ENCODE results near the gene SERPINA9. TPM values are rescaled to one million over a fixed set of nuclear protein-coding genes. Genes with fewer than 3 reads are reported as not detected.

Gene SERPINA9
- total RNA-seq, 1 experiment from 2014 or later: not detected

DNA sequence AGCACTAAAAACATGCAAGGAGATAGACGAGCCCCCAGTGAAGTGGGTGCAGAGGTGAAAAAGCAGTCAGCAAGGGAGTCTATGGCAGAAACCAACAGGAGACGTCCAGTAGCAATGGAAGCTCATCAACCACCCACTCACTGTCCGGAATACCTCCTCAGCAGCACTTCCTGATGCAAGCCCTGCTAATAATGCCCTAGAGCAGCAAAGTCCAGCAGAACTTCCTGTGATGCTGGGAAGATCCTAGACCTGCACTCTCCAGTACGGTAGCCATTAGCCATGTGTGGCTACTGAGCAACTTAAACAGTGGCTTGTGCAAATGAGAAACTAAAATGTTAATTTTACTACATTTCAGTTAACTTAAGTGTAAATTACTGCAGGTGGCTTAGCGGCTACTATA lies 11.0 kb downstream of the SERPINA9 start:
- Histone ChIP-seq H3K4me2 (ENCODE audit: low read length) (no peak overlapping the region), H3K9me3 (ENCODE audit: control insufficient read depth in 1 of 2, insufficient read depth in 1 of 2, low read depth in 1 of 2, low read length in 2 of 2) (no peaks in the 10 kb centered on the region), H3K79me2 (ENCODE audit: insufficient read depth, low read length) (no peaks in the 10 kb centered on the region), H4K20me1 (ENCODE audit: insufficient read depth) (no peaks in the 10 kb centered on the region), H3K27ac (ENCODE audit: low read depth, low read length) (no peak overlapping the region), H3K9me2 (ENCODE audit: insufficient read depth) (no peaks in the 10 kb centered on the region), H3K36me3 (ENCODE audit: control insufficient read depth in 1 of 2, insufficient read depth in 2 of 2, low read length in 2 of 2) (no peaks in the 10 kb centered on the region), H3K27me3 (ENCODE audit: insufficient read depth, low read length) (peaks cover 23% of the 10 kb centered on the region), H3K4me1 (ENCODE audit: control insufficient read depth in 1 of 2, insufficient read depth in 2 of 2, low read length in 2 of 2) (no peaks in the 10 kb centered on the region), H3K4me3 (replicated peaks in 1 of 2; ENCODE audit: low read depth in 1 of 2, low read length in 2 of 2) (no peak overlapping the region), H3K9ac (ENCODE audit: low read length) (no peak overlapping the region), H2AFZ (ENCODE audit: low read depth, low read length, poor library complexity, severe bottlenecking) (no peak overlapping the region)
- ChIA-PET RAD21 (ENCODE audit: low non-redundant PET in 1 of 2, low total read pairs in 2 of 2, uncharacterized antibody in 2 of 2, unreplicated experiment in 2 of 2) (no interaction called here), CTCF (no interaction called here), POLR2A (no interaction called here)
- DNase-seq (ENCODE audit: low read depth, low spot score): no peak
- intact Hi-C loops (cut with micrococcal nuclease): no loop called here
- ATAC-seq: no peak
- no TSS peak for BruUV-seq (replicated peaks)
- TF ChIP-seq CEBPB (IDR thresholded peaks at IDR 0.05; ENCODE audit: low read depth) (no peak), EZH2phosphoT487 (IDR thresholded peaks at IDR 0.05; ENCODE audit: borderline replicate concordance) (no peak), ZFX (IDR thresholded peaks at IDR 0.05) (no peak), ELF1 (IDR thresholded peaks at IDR 0.05; ENCODE audit: borderline replicate concordance, low read depth) (no peak), YY1 (IDR thresholded peaks at IDR 0.05; ENCODE audit: extremely low read depth, insufficient replicate concordance, low read depth, low read length) (no peak), EGR1 (IDR thresholded peaks at IDR 0.05; ENCODE audit: low read depth) (no peak), SP1 (IDR thresholded peaks at IDR 0.05; ENCODE audit: low read depth) (no peak), JUND (IDR thresholded peaks at IDR 0.05) (no peak), POLR2AphosphoS5 (IDR thresholded peaks at IDR 0.05; ENCODE audit: low read depth, low read length) (no peak), CBX3 (IDR thresholded peaks at IDR 0.05; ENCODE audit: low read depth) (no peak), POLR2A (IDR thresholded peaks at IDR 0.05; ENCODE audit: borderline replicate concordance, extremely low read depth, insufficient read depth, insufficient read length) (no peak), SIN3A (IDR thresholded peaks at IDR 0.05; ENCODE audit: low read depth) (no peak), SRF (IDR thresholded peaks at IDR 0.05; ENCODE audit: low read depth) (no peak), ZNF274 (IDR thresholded peaks at IDR 0.05; ENCODE audit: low read depth, low read length) (no peak), REST (IDR thresholded peaks at IDR 0.05; ENCODE audit: low read depth) (no peak)
- TF ChIP-seq, protein P1, sequence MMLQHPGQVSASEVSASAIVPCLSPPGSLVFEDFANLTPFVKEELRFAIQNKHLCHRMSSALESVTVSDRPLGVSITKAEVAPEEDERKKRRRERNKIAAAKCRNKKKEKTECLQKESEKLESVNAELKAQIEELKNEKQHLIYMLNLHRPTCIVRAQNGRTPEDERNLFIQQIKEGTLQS (IDR thresholded peaks at IDR 0.05): no peak
- TF ChIP-seq, protein P2, sequence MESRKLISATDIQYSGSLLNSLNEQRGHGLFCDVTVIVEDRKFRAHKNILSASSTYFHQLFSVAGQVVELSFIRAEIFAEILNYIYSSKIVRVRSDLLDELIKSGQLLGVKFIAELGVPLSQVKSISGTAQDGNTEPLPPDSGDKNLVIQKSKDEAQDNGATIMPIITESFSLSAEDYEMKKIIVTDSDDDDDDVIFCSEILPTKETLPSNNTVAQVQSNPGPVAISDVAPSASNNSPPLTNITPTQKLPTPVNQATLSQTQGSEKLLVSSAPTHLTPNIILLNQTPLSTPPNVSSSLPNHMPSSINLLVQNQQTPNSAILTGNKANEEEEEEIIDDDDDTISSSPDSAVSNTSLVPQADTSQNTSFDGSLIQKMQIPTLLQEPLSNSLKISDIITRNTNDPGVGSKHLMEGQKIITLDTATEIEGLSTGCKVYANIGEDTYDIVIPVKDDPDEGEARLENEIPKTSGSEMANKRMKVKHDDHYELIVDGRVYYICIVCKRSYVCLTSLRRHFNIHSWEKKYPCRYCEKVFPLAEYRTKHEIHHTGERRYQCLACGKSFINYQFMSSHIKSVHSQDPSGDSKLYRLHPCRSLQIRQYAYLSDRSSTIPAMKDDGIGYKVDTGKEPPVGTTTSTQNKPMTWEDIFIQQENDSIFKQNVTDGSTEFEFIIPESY (IDR thresholded peaks at IDR 0.05; ENCODE audit: extremely low read depth, insufficient replicate concordance, low read length): no peak
